ENCODE data around the gene SH2D1B.
"Not testable (repeated sequence)": the region's sequence is repeated elsewhere in the genome, so short reads cannot be mapped to it uniquely, and the experiment has no call there.

Gene SH2D1B

GRCh38 chr1:162418584-162418983, 6.6 kb upstream of the SH2D1B start:
- not testable (repeated sequence) for H3K4me3 ChIP-seq (ENCODE audit: low read length in 2 of 2); H2BK5ac ChIP-seq (ENCODE audit: low read length); H2BK12ac ChIP-seq (ENCODE audit: low read length); H4K8ac ChIP-seq (ENCODE audit: low read depth, low read length); H3K4me1 ChIP-seq (ENCODE audit: control insufficient read depth in 2 of 2, insufficient read depth in 1 of 2, low read depth in 1 of 2, low read length in 2 of 2); H2BK120ac ChIP-seq (ENCODE audit: low read depth, low read length); H2AK5ac ChIP-seq (ENCODE audit: low read depth, low read length); H3K36me3 ChIP-seq (replicated peaks in 1 of 2; ENCODE audit: control insufficient read depth in 2 of 2, insufficient read depth in 2 of 2, low read length in 2 of 2); H3K9me3 ChIP-seq (replicated peaks in 1 of 2; ENCODE audit: control insufficient read depth in 2 of 2, insufficient read depth in 1 of 2, low read depth in 1 of 2, low read length in 2 of 2); H3K14ac ChIP-seq (ENCODE audit: low read length); H3K79me1 ChIP-seq (ENCODE audit: low read depth, low read length); H3K4ac ChIP-seq (ENCODE audit: low read length); H3K18ac ChIP-seq (ENCODE audit: low read length); H3K27ac ChIP-seq (replicated peaks; ENCODE audit: low read length); H4K91ac ChIP-seq (ENCODE audit: low read depth, low read length, poor library complexity); H3K23ac ChIP-seq (ENCODE audit: low read depth, low read length, poor library complexity); H2BK15ac ChIP-seq (ENCODE audit: low read length); DNase-seq (ENCODE audit: low spot score); H2AFZ ChIP-seq (ENCODE audit: low read length); H3K9ac ChIP-seq (ENCODE audit: low read depth, low read length, poor library complexity); H3K27me3 ChIP-seq (ENCODE audit: control insufficient read depth in 3 of 3, insufficient read depth in 3 of 3, low read depth in 1 of 3, low read length in 3 of 3); H3K4me2 ChIP-seq (ENCODE audit: insufficient read depth, low read length, poor library complexity, severe bottlenecking)
- no CpG with 5 or more reads among the region's 7 CpGs for WGBS, 2 donors (ENCODE audit: extremely low coverage in 2 of 2, insufficient read length in 2 of 2, insufficient replicate concordance in 1 of 2)

DNA sequence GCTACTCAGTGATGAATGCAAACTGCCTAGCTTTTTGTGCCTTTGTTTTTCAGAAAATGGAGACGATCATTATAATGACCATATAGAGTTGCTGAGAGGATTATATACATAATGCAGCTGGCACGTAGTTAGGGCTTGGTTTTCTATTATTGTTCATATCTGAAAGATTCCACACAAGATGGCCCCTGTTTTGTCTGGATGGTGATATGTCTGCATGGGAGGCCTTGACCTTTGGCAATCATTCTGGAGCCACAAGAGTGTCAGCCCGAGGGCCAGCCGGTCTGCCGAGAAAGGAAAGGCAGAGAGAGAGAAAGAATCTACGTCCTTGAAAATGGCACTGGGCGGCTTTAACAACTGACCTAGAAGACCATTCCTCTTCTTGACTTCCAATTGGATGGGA, 5.7 kb upstream of the SH2D1B start:
- H4K8ac ChIP-seq (ENCODE audit: low read depth, low read length) = no peak overlapping the region
- no peak overlapping the region for H3K27ac ChIP-seq (replicated peaks; ENCODE audit: low read length)
- no peaks in the 10 kb centered on the region for H3K36me3 ChIP-seq (replicated peaks in 1 of 2; ENCODE audit: control insufficient read depth in 2 of 2, insufficient read depth in 2 of 2, low read length in 2 of 2)
- H3K18ac ChIP-seq (ENCODE audit: low read length) = no peak overlapping the region
- H4K91ac ChIP-seq (ENCODE audit: low read depth, low read length, poor library complexity) = no peak overlapping the region
- H3K4me3 ChIP-seq (ENCODE audit: low read length in 2 of 2) = no peak overlapping the region
- DNase-seq (ENCODE audit: low spot score) = no peak
- H3K4me1 ChIP-seq (ENCODE audit: control insufficient read depth in 2 of 2, insufficient read depth in 1 of 2, low read depth in 1 of 2, low read length in 2 of 2) = no peaks in the 10 kb centered on the region
- H2BK15ac ChIP-seq (ENCODE audit: low read length) = no peak overlapping the region
- H2BK12ac ChIP-seq (ENCODE audit: low read length) = no peak overlapping the region
- no peak overlapping the region for H3K14ac ChIP-seq (ENCODE audit: low read length)
- H3K27me3 ChIP-seq (ENCODE audit: control insufficient read depth in 3 of 3, insufficient read depth in 3 of 3, low read depth in 1 of 3, low read length in 3 of 3) = peaks cover 0 to 8% (median 0%) of the 10 kb centered on the region in 3 experiments
- no peak overlapping the region for H2BK120ac ChIP-seq (ENCODE audit: low read depth, low read length)
- no peak overlapping the region for H3K9ac ChIP-seq (ENCODE audit: low read depth, low read length, poor library complexity)
- no peak overlapping the region for H2BK5ac ChIP-seq (ENCODE audit: low read length)
- no peaks in the 10 kb centered on the region for H3K9me3 ChIP-seq (replicated peaks in 1 of 2; ENCODE audit: control insufficient read depth in 2 of 2, insufficient read depth in 1 of 2, low read depth in 1 of 2, low read length in 2 of 2)
- no peak overlapping the region for H3K23ac ChIP-seq (ENCODE audit: low read depth, low read length, poor library complexity)
- no peak overlapping the region for H3K4me2 ChIP-seq (ENCODE audit: insufficient read depth, low read length, poor library complexity, severe bottlenecking)
- no peak overlapping the region for H3K4ac ChIP-seq (ENCODE audit: low read length)
- H2AK5ac ChIP-seq (ENCODE audit: low read depth, low read length) = no peak overlapping the region
- no peaks in the 10 kb centered on the region for H3K79me1 ChIP-seq (ENCODE audit: low read depth, low read length)
- no CpG with 5 or more reads among the region's 7 CpGs for WGBS, 2 donors (ENCODE audit: extremely low coverage in 2 of 2, insufficient read length in 2 of 2, insufficient replicate concordance in 1 of 2)
- no peak overlapping the region for H2AFZ ChIP-seq (ENCODE audit: low read length)

DNA sequence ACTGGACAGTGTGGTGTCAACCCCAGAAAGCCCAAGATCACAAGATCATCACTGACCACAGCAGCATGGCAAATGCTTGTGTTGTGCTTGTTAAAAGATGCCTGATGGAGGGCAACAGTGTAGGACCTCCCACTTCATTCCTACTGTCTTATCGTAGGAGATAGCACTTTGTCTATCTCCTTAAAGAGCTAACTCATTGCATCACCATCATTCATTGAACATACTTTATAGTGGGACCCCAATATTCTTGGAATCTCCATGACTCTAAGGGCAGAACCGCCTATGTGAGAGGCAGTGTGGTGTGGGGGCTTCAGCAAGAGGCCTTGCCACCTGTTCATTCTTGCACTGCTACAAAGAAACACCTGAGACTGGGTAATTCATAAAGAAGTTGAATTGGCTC, 5.0 kb upstream of the SH2D1B start:
- no peak overlapping the region for H2BK120ac ChIP-seq (ENCODE audit: low read depth, low read length)
- no peak overlapping the region for H3K9ac ChIP-seq (ENCODE audit: low read depth, low read length, poor library complexity)
- H2AK5ac ChIP-seq (ENCODE audit: low read depth, low read length) = no peak overlapping the region
- H2BK12ac ChIP-seq (ENCODE audit: low read length) = no peak overlapping the region
- no peak overlapping the region for H2BK5ac ChIP-seq (ENCODE audit: low read length)
- no peak overlapping the region for H3K18ac ChIP-seq (ENCODE audit: low read length)
- no peak overlapping the region for H3K4ac ChIP-seq (ENCODE audit: low read length)
- no peak overlapping the region for H2BK15ac ChIP-seq (ENCODE audit: low read length)
- H3K36me3 ChIP-seq (replicated peaks in 1 of 2; ENCODE audit: control insufficient read depth in 2 of 2, insufficient read depth in 2 of 2, low read length in 2 of 2) = no peaks in the 10 kb centered on the region
- no peak overlapping the region for H3K4me3 ChIP-seq (ENCODE audit: low read length in 2 of 2)
- H3K79me1 ChIP-seq (ENCODE audit: low read depth, low read length) = no peaks in the 10 kb centered on the region
- H3K27me3 ChIP-seq (ENCODE audit: control insufficient read depth in 3 of 3, insufficient read depth in 3 of 3, low read depth in 1 of 3, low read length in 3 of 3) = peaks cover 0 to 12% (median 0%) of the 10 kb centered on the region in 3 experiments
- H3K4me2 ChIP-seq (ENCODE audit: insufficient read depth, low read length, poor library complexity, severe bottlenecking) = no peak overlapping the region
- no peak overlapping the region for H3K14ac ChIP-seq (ENCODE audit: low read length)
- no peak overlapping the region for H3K27ac ChIP-seq (replicated peaks; ENCODE audit: low read length)
- no peak overlapping the region for H2AFZ ChIP-seq (ENCODE audit: low read length)
- no peaks in the 10 kb centered on the region for H3K9me3 ChIP-seq (replicated peaks in 1 of 2; ENCODE audit: control insufficient read depth in 2 of 2, insufficient read depth in 1 of 2, low read depth in 1 of 2, low read length in 2 of 2)
- no peak overlapping the region for H4K8ac ChIP-seq (ENCODE audit: low read depth, low read length)
- H3K4me1 ChIP-seq (ENCODE audit: control insufficient read depth in 2 of 2, insufficient read depth in 1 of 2, low read depth in 1 of 2, low read length in 2 of 2) = no peaks in the 10 kb centered on the region
- no peak overlapping the region for H3K23ac ChIP-seq (ENCODE audit: low read depth, low read length, poor library complexity)
- DNase-seq (ENCODE audit: low spot score) = no peak
- H4K91ac ChIP-seq (ENCODE audit: low read depth, low read length, poor library complexity) = no peak overlapping the region
- WGBS, 2 donors (ENCODE audit: extremely low coverage in 2 of 2, insufficient read length in 2 of 2, insufficient replicate concordance in 1 of 2) = no CpG with 5 or more reads among the region's 2 CpGs

GRCh38 chr1:162416215-162416614, 4.3 kb upstream of the SH2D1B start:
- Histone ChIP-seq H4K91ac (ENCODE audit: low read depth, low read length, poor library complexity) (no peak overlapping the region), H3K4ac (ENCODE audit: low read length) (no peak overlapping the region), H4K8ac (ENCODE audit: low read depth, low read length) (no peak overlapping the region), H2BK15ac (ENCODE audit: low read length) (no peak overlapping the region), H3K27ac (replicated peaks; ENCODE audit: low read length) (no peak overlapping the region), H3K9ac (ENCODE audit: low read depth, low read length, poor library complexity) (no peak overlapping the region), H3K79me1 (ENCODE audit: low read depth, low read length) (no peaks in the 10 kb centered on the region), H3K9me3 (replicated peaks in 1 of 2; ENCODE audit: control insufficient read depth in 2 of 2, insufficient read depth in 1 of 2, low read depth in 1 of 2, low read length in 2 of 2) (no peaks in the 10 kb centered on the region), H2AK5ac (ENCODE audit: low read depth, low read length) (no peak overlapping the region), H2BK12ac (ENCODE audit: low read length) (no peak overlapping the region), H3K36me3 (replicated peaks in 1 of 2; ENCODE audit: control insufficient read depth in 2 of 2, insufficient read depth in 2 of 2, low read length in 2 of 2) (no peaks in the 10 kb centered on the region), H3K4me1 (ENCODE audit: control insufficient read depth in 2 of 2, insufficient read depth in 1 of 2, low read depth in 1 of 2, low read length in 2 of 2) (no peaks in the 10 kb centered on the region), H2AFZ (ENCODE audit: low read length) (no peak overlapping the region), H3K4me2 (ENCODE audit: insufficient read depth, low read length, poor library complexity, severe bottlenecking) (no peak overlapping the region), H2BK120ac (ENCODE audit: low read depth, low read length) (no peak overlapping the region), H3K4me3 (ENCODE audit: low read length in 2 of 2) (no peak overlapping the region), H3K14ac (ENCODE audit: low read length) (no peak overlapping the region), H3K18ac (ENCODE audit: low read length) (no peak overlapping the region), H3K27me3 (ENCODE audit: control insufficient read depth in 3 of 3, insufficient read depth in 3 of 3, low read depth in 1 of 3, low read length in 3 of 3) (peaks cover 0 to 8% (median 0%) of the 10 kb centered on the region in 3 experiments), H2BK5ac (ENCODE audit: low read length) (no peak overlapping the region), H3K23ac (ENCODE audit: low read depth, low read length, poor library complexity) (no peak overlapping the region)
- DNase-seq (ENCODE audit: low spot score) = no peak

All from neuronal stem cell (in vitro differentiated cells).